ENCODE results near the gene POMT1. TPM values are rescaled to one million over a fixed set of nuclear protein-coding genes. Genes with fewer than 3 reads are reported as not detected.
A peak's percentile ranks its signal among the peaks of the same experiment; 100 is the strongest.
"Not testable (repeated sequence)": the region's sequence is repeated elsewhere in the genome, so short reads cannot be mapped to it uniquely, and the experiment has no call there.

The POMT1 gene
- total RNA-seq, 2 donors from 2014 or later = 22.1 to 34.6 TPM

GRCh38 chr9:131543141-131543540 is 40.4 kb downstream of the POMT1 start:
- TF ChIP-seq CTCF (IDR thresholded peaks at IDR 0.05) = no peak
- TF ChIP-seq POLR2A (IDR thresholded peaks at IDR 0.05) = no peak
- H3K4me1 ChIP-seq = peaks cover 19% of the 10 kb centered on the region
- DNase-seq = no peak
- no peaks in the 10 kb centered on the region for H3K27me3 ChIP-seq
- no peak overlapping the region for H3K27ac ChIP-seq
- 87 to 89% methylated on average over 6 of the region's 6 CpGs for WGBS, 2 donors
- H3K36me3 ChIP-seq (replicated peaks in 1 of 2; ENCODE audit: insufficient read depth in 1 of 2, low read depth in 2 of 2) = no peaks in the 10 kb centered on the region
- ATAC-seq = no peak
- no peak overlapping the region for H3K4me3 ChIP-seq
- H3K9me3 ChIP-seq = peaks cover 0 to 15% (median 0%) of the 10 kb centered on the region in 3 donors
- intact Hi-C loops (cut with DNase I) = no loop called here

GRCh38 chr9:131545003-131545785 is 42.5 kb downstream of the POMT1 start, which contains the start of gene PRRT1B:
TSS of gene PRRT1B (plus strand) at chr9:131545523. CDS start at chr9:131545616, 93 bp downstream.
- DNase-seq = peak; percentile 94 to 97 (median 96)
- peak within 1 kb of the TSS; percentile 32 to 34 for H3K4me3 ChIP-seq
- peaks cover 0 to 15% (median 0%) of the 10 kb centered on the region in 3 donors for H3K9me3 ChIP-seq

GRCh38 chr9:131545786-131546335 is 43.1 kb downstream of the POMT1 start:
- no peaks in the 10 kb centered on the region for H3K36me3 ChIP-seq (replicated peaks in 1 of 2; ENCODE audit: insufficient read depth in 1 of 2, low read depth in 2 of 2)
- H3K4me3 ChIP-seq = peak overlapping the region; percentile 32 to 34
- TF ChIP-seq POLR2A (IDR thresholded peaks at IDR 0.05) = no peak
- no peak for TF ChIP-seq CTCF (IDR thresholded peaks at IDR 0.05)
- peak overlapping the region in 2 of 4 donors; percentile 76 to 86 for H3K27ac ChIP-seq
- 3% methylated on average over 14 to 30 of the region's 30 CpGs for WGBS, 2 donors
- intact Hi-C loops (cut with DNase I) = no loop called here
- peak; percentile 26 for ATAC-seq
- peaks cover 19% of the 10 kb centered on the region for H3K4me1 ChIP-seq
- DNase-seq = peak in 2 of 4 donors; percentile 29 to 36
- peaks cover 0 to 15% (median 0%) of the 10 kb centered on the region in 3 donors for H3K9me3 ChIP-seq
- H3K27me3 ChIP-seq = no peaks in the 10 kb centered on the region

More at GRCh38 chr9:131545003-131545785, 42.5 kb downstream of the POMT1 start, which contains the start of gene PRRT1B:
- intact Hi-C loops (cut with DNase I) = no loop called here
- TF ChIP-seq CTCF (IDR thresholded peaks at IDR 0.05) (peak in 1 of 7 experiments; percentile 23), POLR2A (IDR thresholded peaks at IDR 0.05) (peak; percentile 45 to 75 (median 64))
- Histone ChIP-seq H3K27me3 (no peaks in the 10 kb centered on the region), H3K36me3 (replicated peaks in 1 of 2; ENCODE audit: insufficient read depth in 1 of 2, low read depth in 2 of 2) (no peaks in the 10 kb centered on the region), H3K27ac (peak within 1 kb of the TSS in 3 of 4 donors; percentile 71 to 86 (median 76)), H3K4me1 (peaks cover 19% of the 10 kb centered on the region)
- peak; percentile 99 for ATAC-seq
- WGBS, 2 donors = 9 to 26% methylated on average over 21 to 50 of the region's 50 CpGs

GRCh38 chr9:131546336-131547084 is 43.8 kb downstream of the POMT1 start:
- Histone ChIP-seq H3K4me1 (peaks cover 19% of the 10 kb centered on the region), H3K27ac (no peak overlapping the region), H3K9me3 (peaks cover 0 to 15% (median 0%) of the 10 kb centered on the region in 3 donors), H3K27me3 (no peaks in the 10 kb centered on the region), H3K36me3 (replicated peaks in 1 of 2; ENCODE audit: insufficient read depth in 1 of 2, low read depth in 2 of 2) (no peaks in the 10 kb centered on the region), H3K4me3 (peak overlapping the region in 1 of 2 donors; percentile 34)
- TF ChIP-seq POLR2A (IDR thresholded peaks at IDR 0.05) = no peak
- peak in 3 of 7 experiments; percentile 17 to 27 (median 20) for TF ChIP-seq CTCF (IDR thresholded peaks at IDR 0.05)
- DNase-seq (peak in 1 of 4 donors; percentile 41), ATAC-seq (no peak)
- intact Hi-C loops (cut with DNase I) = no loop called here
- WGBS, 2 donors = 1 to 14% methylated on average over 12 to 49 of the region's 49 CpGs

- DNase-seq; intact Hi-C loops (cut with DNase I); ATAC-seq; H3K9me3 ChIP-seq; H3K27me3 ChIP-seq; H3K36me3 ChIP-seq (replicated peaks in 1 of 2; ENCODE audit: insufficient read depth in 1 of 2, low read depth in 2 of 2); H3K4me3 ChIP-seq; H3K27ac ChIP-seq: not testable (repeated sequence)
- WGBS, 2 donors = 95% methylated on average over 8 to 10 of the region's 10 CpGs
- peaks cover 19% of the 10 kb centered on the region for H3K4me1 ChIP-seq
These were observed 46.5 kb downstream of the POMT1 start for GRCh38 chr9:131549186-131549585.

GRCh38 chr9:131550465-131550864 is 47.7 kb downstream of the POMT1 start:
- H3K36me3 ChIP-seq (replicated peaks in 1 of 2; ENCODE audit: insufficient read depth in 1 of 2, low read depth in 2 of 2); H3K4me3 ChIP-seq; H3K27ac ChIP-seq; H3K9me3 ChIP-seq; H3K27me3 ChIP-seq; ATAC-seq; DNase-seq; intact Hi-C loops (cut with DNase I): not testable (repeated sequence)
- H3K4me1 ChIP-seq = peaks cover 18% of the 10 kb centered on the region
- 79 to 92% methylated on average over 8 of the region's 8 CpGs for WGBS, 2 donors

Measured in body of pancreas (tissue), 4 donors.